HepG2 (cell line): Measurements from ENCODE around the gene ARID1A. TPM values are rescaled to one million over a fixed set of nuclear protein-coding genes. Genes with fewer than 3 reads are reported as not detected.
A peak's percentile ranks its signal among the peaks of the same experiment; 100 is the strongest.

Experiments
- ATAC-seq: fragments of 200-7000 bp; cut with Tn5 transposase; 3 replicates; pipeline ENCODE4 v1.9.1; 2020; ENCODE audit warnings: mild to moderate bottlenecking, moderate library complexity
- BruUV-seq: library from RNA; stranded (reverse); fragments of 400-500 nt; replicated peaks from 2 replicates; lab custom pipeline; 2021; lab: Mats Ljungman, UMichigan
- CTCF ChIA-PET: fragments of 300-600 bp; formaldehyde crosslinking; extraction: SDS; loops from one replicate; lab custom pipeline; 2021; ENCODE audit warnings: low total read pairs, inconsistent platforms, low intra/inter-chr PET ratio; lab: Yijun Ruan, JAX
- POLR2A ChIA-PET: fragments of 350-600 bp; sonication (Branson Sonifier 250); formaldehyde crosslinking; loops from one replicate; lab custom pipeline; 2020; ENCODE audit warnings: antibody characterized with exemption, inconsistent platforms; lab: Yijun Ruan, JAX
- DNase-seq: peaks from one replicate; pipeline ENCODE4 v3.0.0-alpha.2; 2015; ENCODE audit warnings: low spot score
- FAIRE-seq: peaks from 3 replicates; lab custom pipeline; 2011; peaks lifted over from hg19 to GRCh38; lab: Jason Lieb, UNC
- H2AFZ ChIP-seq: one replicate; pipeline ENCODE4 v1.6.1; 2011; ENCODE audit warnings: low read length, inconsistent platforms
- H3K27ac ChIP-seq: fragments of 300-600 bp; 3 replicates; pipeline ENCODE4 v1.8.0; 2011; ENCODE audit warnings: mixed run types, mild to moderate bottlenecking, mixed read lengths, low read length, inconsistent platforms; ENCODE audit not compliant: insufficient read depth; ENCODE audit errors: extremely low read length
- H3K27me3 ChIP-seq, 2 experiments: fragments of 200-600 bp in 1 of 2; 2 replicates in 1 of 2; 3 replicates in 1 of 2; pipeline versions ENCODE4 v1.6.0 to v1.8.0; 2011; ENCODE audit warnings: low read length in 2 of 2, mild to moderate bottlenecking in 2 of 2, moderate library complexity in 2 of 2, inconsistent platforms in 1 of 2; ENCODE audit not compliant: insufficient read depth in 2 of 2, control insufficient read depth in 1 of 2
- H3K36me3 ChIP-seq, 2 experiments: fragments of 200-600 bp in 1 of 2; replicated peaks in 1 of 2; 2 replicates in 1 of 2; 3 replicates in 1 of 2; pipeline versions ENCODE4 v1.5.1 to v1.8.0; 2011; ENCODE audit warnings: low read length in 2 of 2, inconsistent platforms in 1 of 2; ENCODE audit not compliant: insufficient read depth in 2 of 2, control insufficient read depth in 1 of 2
- H3K4me1 ChIP-seq: 2 replicates; pipeline ENCODE4 v1.5.1; 2012; ENCODE audit warnings: low read length, inconsistent platforms; ENCODE audit not compliant: insufficient read depth
- H3K4me2 ChIP-seq: 2 replicates; pipeline ENCODE4 v1.6.0; 2011; ENCODE audit warnings: low read depth, low read length, inconsistent platforms
- H3K4me3 ChIP-seq, 3 experiments: fragments of 200-600 bp in 1 of 3; sonication (generic), shearing (Covaris generic) in 1 of 3; replicated peaks in 1 of 3; 2 replicates each; pipeline ENCODE4 v1.5.1; 2011 to 2016; ENCODE audit warnings: low read length in 3 of 3, inconsistent platforms in 2 of 3, low read depth in 2 of 3, mild to moderate bottlenecking in 2 of 3, control low read depth in 1 of 3, mixed read lengths in 1 of 3; ENCODE audit not compliant: insufficient read depth in 1 of 3
- H3K79me2 ChIP-seq: one replicate; pipeline ENCODE4 v1.6.1; 2011; ENCODE audit warnings: low read length, inconsistent platforms; ENCODE audit not compliant: insufficient read depth
- H3K9ac ChIP-seq: 2 replicates; pipeline ENCODE4 v1.6.0; 2011; ENCODE audit warnings: mild to moderate bottlenecking, low read depth, low read length, inconsistent platforms; ENCODE audit not compliant: insufficient read depth
- H3K9me3 ChIP-seq: 2 replicates; pipeline ENCODE4 v1.5.1; 2012; ENCODE audit warnings: mild to moderate bottlenecking, low read length
- H4K20me1 ChIP-seq: 2 replicates; pipeline ENCODE4 v1.6.0; 2011; ENCODE audit warnings: inconsistent platforms, mild to moderate bottlenecking, low read length, moderate library complexity; ENCODE audit not compliant: insufficient read depth
- ARNTL ChIP-seq: sonication (generic); formaldehyde crosslinking; IDR thresholded peaks from 2 replicates; pipeline ENCODE4 v1.4.0; 2020; ENCODE audit warnings: mild to moderate bottlenecking, missing genetic modification reagents
- CENPBD1 ChIP-seq: sonication (generic); formaldehyde crosslinking; IDR thresholded peaks from 2 replicates; pipeline ENCODE4 v1.8.0; 2022; ENCODE audit warnings: missing genetic modification reagents, low read depth, mild to moderate bottlenecking, borderline replicate concordance
- CSRNP1 ChIP-seq: sonication (generic); formaldehyde crosslinking; IDR thresholded peaks from 2 replicates; pipeline ENCODE4 v1.8.1; 2023; ENCODE audit warnings: mild to moderate bottlenecking, missing genetic modification reagents
- HHEX ChIP-seq: IDR thresholded peaks from 2 replicates; pipeline ENCODE4 v1.6.1; 2016; ENCODE audit warnings: control low read depth
- HINFP ChIP-seq: sonication (generic); formaldehyde crosslinking; IDR thresholded peaks from 2 replicates; pipeline ENCODE4 v1.4.0; 2020; ENCODE audit warnings: low read depth, mild to moderate bottlenecking, missing genetic modification reagents
- KLF13 ChIP-seq: sonication (generic); formaldehyde crosslinking; IDR thresholded peaks from 2 replicates; pipeline ENCODE4 v1.4.0; 2020; ENCODE audit warnings: mild to moderate bottlenecking, missing genetic modification reagents
- MIER2 ChIP-seq: IDR thresholded peaks from 2 replicates; pipeline ENCODE4 v1.6.1; 2016; ENCODE audit warnings: missing biosample characterization, missing genetic modification reagents
- RFX3 ChIP-seq: IDR thresholded peaks from 2 replicates; pipeline ENCODE4 v1.6.1; 2016; ENCODE audit warnings: missing biosample characterization, missing genetic modification reagents
- RORA ChIP-seq: sonication (generic); formaldehyde crosslinking; IDR thresholded peaks from 2 replicates; pipeline ENCODE4 v1.5.0; 2020; ENCODE audit warnings: mild to moderate bottlenecking, missing genetic modification reagents, moderate library complexity
- ZNF235 ChIP-seq: sonication (generic); formaldehyde crosslinking; IDR thresholded peaks from 2 replicates; pipeline ENCODE4 v1.8.1; 2023; ENCODE audit warnings: mild to moderate bottlenecking, missing genetic modification reagents, borderline replicate concordance
- ZNF431 ChIP-seq: sonication (generic); formaldehyde crosslinking; IDR thresholded peaks from 2 replicates; pipeline ENCODE4 v1.9.0; 2022; ENCODE audit warnings: missing genetic modification reagents, low read depth, mild to moderate bottlenecking, borderline replicate concordance
- WGBS: methylation state at CpG from one replicate; pipeline ENCODE4 v1.1.6; 2017; ENCODE audit warnings: low lambda C conversion rate; 5-methylcytosine and 5-hydroxymethylcytosine counted together
- in situ Hi-C: cut with HindIII; loops from 2 replicates; pipeline ENCODE4 v1.10.0; 2017; ENCODE audit warnings: low pct_unique_long_range_greater_than_20kb; ENCODE audit not compliant: extremely low pct_ligation_motif_present
- intact Hi-C: fragments of 100-400 bp; cut with micrococcal nuclease; formaldehyde crosslinking; loops from one replicate; pipeline ENCODE4 v1.10.0; 2022; ENCODE audit not compliant: unreplicated experiment
- polyA plus RNA-seq, 8 experiments: library from polyadenylated mRNA; depleted of rRNA in 3 of 8; stranded (reverse) in 7 of 8; unstranded in 1 of 8; fragments of >200 nt; fragmentation: Illumina TruSeq in 4 of 8; extraction: Trizol in 4 of 8; gene quantifications; 2 replicates each; pipeline versions ENCODE4 v1.2.1 to v1.2.3, GENCODE V29; 2011 to 2016; ENCODE audit warnings: low read depth in 4 of 8, missing spikeins in 1 of 8, mixed read lengths in 1 of 8; ENCODE audit not compliant: insufficient read depth in 1 of 8
- total RNA-seq, 5 experiments: library from RNA; depleted of rRNA; stranded (reverse); fragments of >200 nt; fragmentation: Illumina TruSeq; extraction: Trizol; gene quantifications; 2 replicates each; pipeline ENCODE4 v1.2.3, GENCODE V29; 2016; ENCODE audit warnings: low read depth in 1 of 5

The ARID1A gene
- total and polyA plus RNA-seq, 2 of the 13 experiments (the other 11 are each of a cell fraction or from before 2014, with no cell fraction given), result 11.9 to 15.9 TPM

GRCh38 chr1:26828411-26828991, 132.7 kb downstream of the ARID1A start:
- H2AFZ ChIP-seq, result no peak overlapping the region
- in situ Hi-C loops, result no loop called here
- peaks cover 4% of the 10 kb centered on the region; the same call in 1 of the 2 replicates for H4K20me1 ChIP-seq
- peak overlapping the region; percentile 8 for H3K27ac ChIP-seq
- H3K79me2 ChIP-seq, result peaks cover 23% of the 10 kb centered on the region
- peak overlapping the region; percentile 5; the same call in 1 of the 2 replicates for H3K9ac ChIP-seq
- peaks cover 76% of the 10 kb centered on the region for H3K4me1 ChIP-seq
- H3K4me2 ChIP-seq, result peak overlapping the region; percentile 48
- intact Hi-C loops, result no loop called here
- peaks cover 6 to 14% of the 10 kb centered on the region in 2 experiments for H3K36me3 ChIP-seq
- TF ChIP-seq CENPBD1 (CRISPR knock-in tag) (no peak), HINFP (CRISPR knock-in tag) (no peak), KLF13 (CRISPR knock-in tag) (no peak), RORA (CRISPR knock-in tag) (no peak), ZNF235 (CRISPR knock-in tag) (no peak), ARNTL (no peak), HHEX (CRISPR knock-in tag) (no peak), RFX3 (CRISPR knock-in tag) (no peak), MIER2 (CRISPR knock-in tag) (no peak), CSRNP1 (CRISPR knock-in tag) (no peak), ZNF431 (CRISPR knock-in tag) (no peak)
- DNase-seq, result no peak
- POLR2A ChIA-PET, result interaction anchor here (0.9 to 1.3 kb wide), 2 partner anchors 10 to 37 kb away, joined by 3 to 4 read pairs; no protein-coding TSS in a partner anchor
- CTCF ChIA-PET, result no interaction called here
- WGBS, result 58% methylated on average over 4 of the region's 4 CpGs
- H3K9me3 ChIP-seq, result no peaks in the 10 kb centered on the region
- no peak for ATAC-seq
- H3K27me3 ChIP-seq, result no peaks in the 10 kb centered on the region; a peak in 1 of 5 replicates
- BruUV-seq, result TSS peak; percentile 48
- H3K4me3 ChIP-seq, result peak overlapping the region in 1 of 3 experiments; percentile 5; a peak in 1 of 6 replicates
- FAIRE-seq, result no peak
